ENCODE data around the gene GPR146.

DNA sequence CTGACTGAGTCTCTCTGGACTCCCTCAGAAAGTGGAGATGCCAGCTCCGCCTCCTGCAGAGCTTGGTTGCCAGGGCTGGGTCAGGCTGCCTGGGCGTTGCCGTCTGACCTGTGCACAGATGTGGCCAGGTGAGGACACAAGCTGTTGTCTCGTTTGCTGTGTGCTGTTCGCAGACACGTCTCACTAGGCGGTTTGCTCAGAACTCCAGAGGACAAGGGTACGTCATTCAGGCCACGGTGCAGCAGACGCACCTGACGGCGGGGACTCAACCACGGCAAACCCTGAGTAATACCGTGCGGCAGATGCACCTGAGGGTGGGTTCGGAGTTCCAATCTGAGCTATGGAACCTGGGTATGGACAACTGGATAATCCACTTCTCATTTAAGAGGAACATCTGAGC lies 55.3 kb downstream of the GPR146 start:
- TF ChIP-seq, protein P1, sequence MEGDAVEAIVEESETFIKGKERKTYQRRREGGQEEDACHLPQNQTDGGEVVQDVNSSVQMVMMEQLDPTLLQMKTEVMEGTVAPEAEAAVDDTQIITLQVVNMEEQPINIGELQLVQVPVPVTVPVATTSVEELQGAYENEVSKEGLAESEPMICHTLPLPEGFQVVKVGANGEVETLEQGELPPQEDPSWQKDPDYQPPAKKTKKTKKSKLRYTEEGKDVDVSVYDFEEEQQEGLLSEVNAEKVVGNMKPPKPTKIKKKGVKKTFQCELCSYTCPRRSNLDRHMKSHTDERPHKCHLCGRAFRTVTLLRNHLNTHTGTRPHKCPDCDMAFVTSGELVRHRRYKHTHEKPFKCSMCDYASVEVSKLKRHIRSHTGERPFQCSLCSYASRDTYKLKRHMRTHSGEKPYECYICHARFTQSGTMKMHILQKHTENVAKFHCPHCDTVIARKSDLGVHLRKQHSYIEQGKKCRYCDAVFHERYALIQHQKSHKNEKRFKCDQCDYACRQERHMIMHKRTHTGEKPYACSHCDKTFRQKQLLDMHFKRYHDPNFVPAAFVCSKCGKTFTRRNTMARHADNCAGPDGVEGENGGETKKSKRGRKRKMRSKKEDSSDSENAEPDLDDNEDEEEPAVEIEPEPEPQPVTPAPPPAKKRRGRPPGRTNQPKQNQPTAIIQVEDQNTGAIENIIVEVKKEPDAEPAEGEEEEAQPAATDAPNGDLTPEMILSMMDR (IDR thresholded peaks at IDR 0.05; ENCODE audit: poor library complexity), result no peak
- TF ChIP-seq EZH2phosphoT487 (IDR thresholded peaks at IDR 0.05; ENCODE audit: low read depth, severe bottlenecking, unreplicated experiment), result no peak
